Measurements from ENCODE around the gene ELOF1.
A peak's percentile ranks its signal among the peaks of the same experiment; 100 is the strongest.

ELOF1 gene

GRCh38 chr19:11534538-11534937 is 24.5 kb downstream of the ELOF1 start:
- DNase-seq = no peak

GRCh38 chr19:11530432-11530831 is 28.6 kb downstream of the ELOF1 start:
- peak; percentile 48 for DNase-seq

- DNase-seq = peak; percentile 95
These were observed 30.3 kb downstream of the ELOF1 start, which contains the start of gene ECSIT for GRCh38 chr19:11528551-11529341. Gene ECSIT, minus strand, starts transcription at chr19:11529134. Its CDS starts 9,964 bp downstream, at chr19:11519170.

- no peak for DNase-seq
These were observed 39.9 kb downstream of the ELOF1 start for GRCh38 chr19:11519138-11519537.

GRCh38 chr19:11513946-11514345 is 45.1 kb downstream of the ELOF1 start:
- no peak for DNase-seq

- no peak for DNase-seq
These were observed 48.6 kb downstream of the ELOF1 start for GRCh38 chr19:11510444-11510843.

- DNase-seq = no peak
These were observed 51.5 kb downstream of the ELOF1 start for GRCh38 chr19:11507370-11508078.

GRCh38 chr19:11506967-11507366 is 52.1 kb downstream of the ELOF1 start:
- DNase-seq = no peak

GRCh38 chr19:11506101-11506555 is 52.9 kb downstream of the ELOF1 start:
- no peak for DNase-seq

GRCh38 chr19:11505504-11506100 is 53.4 kb downstream of the ELOF1 start, which contains the start of gene ZNF653:
Gene ZNF653, minus strand, starts transcription at chr19:11505839. Its CDS starts 53 bp downstream, at chr19:11505786.
- peak; percentile 94 for DNase-seq

GRCh38 chr19:11505032-11505503 is 54.0 kb downstream of the ELOF1 start:
- DNase-seq = peak; percentile 97

GRCh38 chr19:11504502-11505031 is 54.5 kb downstream of the ELOF1 start:
- no peak for DNase-seq

All from activated naive CD4-positive, alpha-beta T cell treated with Interleukin-2 at 50 U/mL for 16 hours (primary cell).